Stimulated activated CD4-positive, alpha-beta T cell treated with anti-CD3 and anti-CD28 coated beads, Interleukin-12 subunit alpha, Interleukin-12 subunit beta, amount 100 ng/mL, for 24 hours (primary cell): ENCODE data around the gene ST7.
A peak's percentile ranks its signal among the peaks of the same experiment; 100 is the strongest.
"Not testable (repeated sequence)": the region's sequence is repeated elsewhere in the genome, so short reads cannot be mapped to it uniquely, and the experiment has no call there.

ENCODE experiments used
- DNase-seq, 2 experiments: peaks; one replicate each; pipeline ENCODE4 v3.0.0-alpha.2; 2020; ENCODE audit warnings: low read depth in 2 of 2

ST7 gene

DNA sequence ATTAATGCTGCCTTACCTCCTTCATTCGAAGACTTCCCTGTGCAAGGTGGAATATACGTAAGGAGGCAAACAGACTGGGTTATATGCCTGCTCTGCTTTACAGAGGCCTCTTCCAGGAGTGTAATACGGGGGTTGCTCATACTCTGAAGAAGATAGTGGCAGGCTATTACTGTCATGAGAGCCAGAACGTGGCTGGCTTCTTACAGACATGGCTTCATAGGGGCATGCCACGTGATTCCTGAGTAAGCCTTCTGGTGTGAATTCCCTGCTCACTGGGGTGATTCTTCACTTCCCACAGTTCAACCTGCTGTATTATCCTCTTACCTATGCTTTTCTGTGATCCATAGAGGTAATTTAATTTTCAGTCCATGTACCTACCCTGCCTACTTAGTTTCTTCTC lies 141.8 kb downstream of the ST7 start:
- no peak for DNase-seq

DNA sequence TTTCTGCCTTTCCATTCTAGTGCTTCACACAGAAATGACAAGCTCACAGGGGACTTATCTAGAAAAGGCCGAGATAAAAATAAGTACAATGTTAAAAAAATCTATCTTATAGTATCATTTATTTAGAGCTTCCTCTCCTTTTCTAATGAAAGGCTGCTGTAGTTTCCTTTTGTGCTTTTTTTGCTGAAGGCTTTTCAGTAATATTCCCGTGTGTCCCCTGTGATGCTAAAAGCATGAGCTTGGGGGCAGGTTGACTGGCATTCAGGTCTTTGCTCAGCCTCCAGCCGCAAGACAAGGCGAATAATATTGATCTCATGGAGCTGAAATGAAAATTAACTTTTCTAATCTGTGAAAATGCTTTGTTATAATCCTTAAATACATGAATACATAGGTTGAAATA lies 143.0 kb downstream of the ST7 start:
- DNase-seq = no peak

DNA sequence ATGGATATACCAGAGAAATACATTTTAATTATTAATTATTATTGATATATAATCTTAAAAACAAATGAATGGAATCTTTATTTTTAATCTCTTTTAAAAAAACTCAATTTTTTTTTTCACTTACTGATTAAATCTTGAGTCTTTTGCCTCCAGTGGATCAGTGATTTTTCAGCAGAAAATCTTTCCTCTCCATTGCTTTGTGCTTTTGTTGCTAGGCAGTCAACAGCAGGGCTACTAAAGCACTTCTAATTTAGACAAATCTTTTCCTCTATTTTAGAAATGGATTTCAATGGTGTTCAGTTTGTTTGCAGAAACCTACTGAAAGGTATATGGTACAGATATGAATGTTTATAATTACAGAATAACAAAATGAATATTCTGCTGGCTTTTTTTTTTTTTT lies 143.6 kb downstream of the ST7 start:
- DNase-seq = no peak

DNA sequence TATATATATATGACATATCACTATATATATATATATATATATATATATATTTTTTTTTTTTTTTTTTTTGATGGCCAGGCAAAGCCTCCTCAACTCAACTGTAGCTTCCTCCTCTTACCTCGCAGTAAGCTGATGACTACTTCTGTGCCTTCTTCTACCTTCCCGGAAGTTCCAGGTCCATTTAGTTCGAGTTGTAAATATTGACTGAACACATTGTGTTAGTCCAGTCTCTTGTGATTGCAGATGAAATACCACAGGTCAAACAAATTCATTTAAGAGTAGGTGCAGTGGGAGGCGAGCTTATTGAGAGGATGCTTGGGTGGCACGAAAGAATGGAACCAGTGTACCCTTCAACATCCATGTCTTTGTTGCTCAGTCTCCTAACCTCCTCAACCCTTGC lies 144.6 kb downstream of the ST7 start:
- DNase-seq = no peak

DNA sequence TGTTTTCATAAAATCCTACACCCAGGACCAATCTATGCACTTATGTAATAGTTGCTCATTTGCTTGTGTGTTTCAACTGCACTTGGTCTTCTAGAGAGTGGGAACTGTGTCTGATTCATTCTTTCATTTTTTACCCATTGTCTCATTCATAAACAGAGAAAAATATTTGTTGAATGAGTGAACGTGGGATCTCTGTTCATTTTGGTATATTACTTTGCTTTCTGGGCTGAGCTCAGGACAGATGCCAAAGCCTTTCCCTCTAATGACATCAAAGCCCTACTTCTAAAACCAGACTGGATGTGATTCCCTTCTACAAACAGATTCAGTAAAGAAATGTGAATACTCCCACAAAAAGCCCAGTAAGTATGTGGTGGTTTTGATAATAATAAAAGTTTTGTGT lies 145.2 kb downstream of the ST7 start:
- no peak for DNase-seq

DNA sequence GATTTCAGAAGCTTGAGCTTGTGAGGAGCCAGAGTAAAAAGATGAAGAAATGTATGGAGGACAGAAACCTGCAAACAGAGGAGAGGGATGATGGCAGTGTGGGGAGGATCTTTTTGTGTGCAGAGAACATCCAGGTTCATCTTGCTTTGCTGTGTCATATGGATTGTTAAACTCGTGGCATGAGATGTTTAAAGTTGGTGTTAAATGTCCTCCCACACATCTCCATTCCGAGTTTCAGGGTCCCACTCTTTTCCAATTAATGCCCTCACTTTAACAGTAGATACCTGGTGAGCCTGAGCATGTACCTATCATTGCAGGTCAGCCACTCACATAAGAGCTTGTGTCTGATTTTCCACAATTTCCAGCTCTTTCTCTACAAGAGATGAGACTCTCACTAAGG lies 147.7 kb downstream of the ST7 start:
- no peak for DNase-seq

DNA sequence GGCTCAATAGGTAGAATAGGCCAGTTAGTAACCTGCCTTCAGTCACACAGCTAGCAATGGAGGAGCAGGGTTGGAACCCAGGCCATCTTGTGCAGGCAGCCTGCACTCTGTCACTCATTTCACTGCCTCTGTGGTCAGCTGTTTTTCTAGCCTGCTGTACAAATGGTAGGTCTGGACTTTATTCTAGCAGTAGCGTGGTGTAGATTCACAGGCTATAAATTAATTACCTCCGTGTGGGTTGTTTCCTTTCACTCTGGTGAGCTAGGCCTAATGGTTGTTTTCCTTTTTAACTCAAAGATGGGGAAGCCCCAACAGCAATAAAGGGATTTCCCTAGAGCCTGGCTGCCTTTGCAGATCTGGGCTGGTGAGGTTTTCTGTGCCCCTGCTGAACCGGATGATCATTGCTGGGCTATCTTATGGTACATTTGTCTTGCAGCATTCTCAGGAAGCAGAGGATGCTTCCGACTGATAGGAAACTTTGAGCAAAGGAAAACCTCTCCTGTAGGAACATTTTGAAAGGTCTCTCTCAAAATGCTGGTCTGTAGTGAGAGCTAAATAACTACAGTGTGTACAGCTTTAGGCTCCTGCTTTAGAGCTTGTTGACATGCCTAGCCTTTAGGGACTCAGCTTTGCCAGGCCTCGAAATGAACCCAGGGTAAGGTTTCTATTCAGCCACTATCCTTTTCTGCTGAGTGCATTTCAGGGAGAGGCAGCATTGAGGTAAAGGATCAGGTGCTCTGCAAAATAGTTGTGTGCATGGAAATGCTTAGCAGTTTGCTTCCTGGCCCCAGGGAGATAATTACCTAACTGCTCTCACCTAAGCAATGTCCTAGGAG lies 157.4 kb downstream of the ST7 start:
- DNase-seq = peak; percentile 35 to 39

DNA sequence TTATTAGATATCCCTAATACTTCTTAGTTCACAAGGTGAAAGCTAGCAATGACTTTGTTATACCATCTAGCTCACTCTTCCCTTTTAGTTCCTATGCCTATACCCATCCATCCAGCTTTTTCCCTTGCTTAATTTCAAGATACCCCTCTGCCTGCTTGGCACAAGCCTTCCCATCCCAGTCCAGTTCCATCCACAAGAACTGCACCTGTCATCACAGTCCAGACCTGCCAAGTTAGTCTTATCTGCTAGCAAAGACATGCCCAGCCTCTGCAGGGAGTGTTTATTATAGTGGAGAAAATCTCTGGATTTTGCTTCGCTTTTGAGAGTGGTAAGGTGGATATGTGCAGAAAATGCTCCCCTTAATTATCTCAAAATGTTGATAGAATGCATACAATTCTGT lies 158.2 kb downstream of the ST7 start:
- DNase-seq = no peak

DNA sequence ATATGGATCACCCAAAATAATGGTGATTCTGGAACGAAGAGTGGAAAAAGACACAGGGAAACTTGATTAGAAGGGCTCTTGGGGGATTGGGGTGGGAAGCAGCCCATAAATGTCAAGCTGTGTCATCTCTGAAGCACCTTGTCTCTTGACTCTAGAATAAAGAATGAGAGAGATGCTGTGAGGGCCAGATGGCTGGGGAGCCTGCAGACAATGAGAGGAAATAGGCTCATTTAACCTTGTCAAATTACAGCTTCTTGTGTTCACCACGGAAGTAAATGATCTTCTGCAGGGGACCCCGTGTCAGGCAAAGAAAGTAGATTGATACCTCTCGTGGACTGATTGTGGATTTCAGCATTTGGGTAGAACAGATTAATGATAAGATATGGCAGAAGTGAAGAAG lies 159.3 kb downstream of the ST7 start:
- DNase-seq = no peak

DNA sequence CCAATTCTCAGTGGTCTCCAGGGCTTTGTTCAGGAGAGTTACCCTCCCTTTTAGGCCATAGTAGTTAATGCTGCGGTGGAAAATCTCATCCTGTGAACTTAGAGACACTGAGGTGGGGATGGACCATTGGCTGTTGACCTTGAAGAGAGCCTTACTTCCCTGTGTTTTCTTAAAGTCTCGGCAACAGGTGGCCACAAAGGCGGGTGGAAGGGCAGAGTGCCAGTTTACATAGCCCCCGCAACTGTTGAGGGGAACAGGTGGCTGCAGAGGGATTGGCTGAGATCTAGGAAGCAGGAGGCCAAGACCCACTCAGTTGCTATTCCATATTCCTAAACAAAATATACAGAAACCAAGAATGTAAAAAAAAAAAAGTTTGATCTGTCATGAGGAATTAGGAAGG lies 160.6 kb downstream of the ST7 start:
- no peak for DNase-seq

DNA sequence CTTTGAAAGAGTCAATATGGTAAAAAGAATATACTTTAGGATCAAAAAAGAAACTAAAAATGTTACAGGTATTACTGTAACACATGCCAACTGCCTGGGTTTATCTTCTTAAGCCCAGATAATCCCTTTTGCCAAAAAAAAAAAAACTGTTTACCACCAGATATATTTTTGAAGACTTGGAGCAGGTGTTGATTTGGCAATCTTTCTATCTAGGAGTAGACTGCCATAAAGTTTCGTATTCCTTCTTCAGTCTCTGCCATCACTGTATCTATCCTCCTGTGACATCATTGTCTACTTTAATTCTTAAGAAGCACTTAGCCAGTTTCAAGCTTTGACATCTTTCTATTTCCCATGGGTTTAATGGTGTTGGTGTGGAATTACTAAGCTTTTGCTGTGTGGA lies 161.0 kb downstream of the ST7 start:
- no peak for DNase-seq

DNA sequence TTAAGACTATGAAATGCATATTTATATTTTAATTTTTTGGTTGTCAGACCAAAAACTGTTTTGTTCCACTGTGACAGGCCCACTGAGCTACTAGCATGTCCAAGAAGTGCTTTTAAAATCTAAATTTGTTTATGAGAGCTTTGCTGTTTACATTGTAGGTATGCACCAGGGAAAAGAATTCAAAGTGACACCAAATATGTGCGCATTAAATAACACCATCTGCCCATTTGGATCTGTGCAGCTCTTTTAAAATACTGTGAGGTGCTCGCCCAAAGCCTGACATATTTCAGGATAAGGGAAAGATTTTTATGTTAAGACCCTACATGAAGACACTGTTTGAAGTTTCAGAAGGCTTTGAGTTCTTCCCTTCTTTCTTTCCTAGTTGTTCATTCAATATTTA lies 162.9 kb downstream of the ST7 start:
- no peak for DNase-seq

DNA sequence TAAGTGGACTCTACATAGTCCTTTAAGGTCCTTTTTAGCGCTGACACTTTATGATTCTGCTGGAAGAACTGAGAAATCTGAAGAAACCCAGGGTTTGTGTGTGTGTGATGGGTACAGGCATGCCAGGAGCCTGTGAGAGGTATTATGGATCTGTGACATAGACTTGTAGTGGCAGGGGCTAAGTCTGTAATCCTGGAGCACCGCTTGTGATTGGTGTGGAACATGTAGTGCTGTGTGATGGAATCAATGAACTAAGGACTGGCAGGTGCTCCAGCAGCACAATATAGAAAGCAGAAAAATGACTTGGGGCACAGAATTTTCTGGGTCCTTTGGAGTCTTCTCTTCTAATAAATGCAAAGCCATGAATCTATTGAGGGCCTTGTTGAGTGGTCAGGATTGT lies 163.9 kb downstream of the ST7 start:
- DNase-seq = no peak

DNA sequence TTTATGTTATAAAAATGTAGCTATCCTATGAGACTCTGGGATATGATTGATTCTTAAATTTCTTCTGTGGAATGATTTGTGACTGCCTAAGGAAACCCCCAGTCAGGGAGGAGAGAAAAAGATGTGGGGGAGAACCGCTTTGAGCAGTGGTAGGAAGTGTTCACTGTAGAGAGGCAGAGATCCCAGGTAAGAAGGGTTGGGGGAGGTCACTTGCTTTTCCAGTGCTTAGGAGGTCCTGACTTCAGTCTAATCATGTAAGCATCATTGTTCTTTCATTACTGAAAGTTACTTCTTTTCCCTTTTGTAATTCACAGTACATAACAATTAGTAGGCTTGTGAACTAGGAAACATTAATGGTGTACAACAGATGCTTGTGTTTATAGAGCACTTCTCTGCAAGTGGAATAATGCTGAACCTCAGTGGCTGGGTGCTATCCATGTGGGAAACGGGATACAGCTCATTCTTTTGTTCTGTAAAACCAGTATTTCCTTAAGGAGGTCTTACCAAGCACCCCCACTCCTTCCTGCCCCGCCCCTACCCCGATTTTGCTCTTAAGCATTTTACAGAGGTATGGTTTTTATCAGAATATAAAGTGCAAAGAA lies 165.4 kb downstream of the ST7 start:
- DNase-seq = no peak

DNA sequence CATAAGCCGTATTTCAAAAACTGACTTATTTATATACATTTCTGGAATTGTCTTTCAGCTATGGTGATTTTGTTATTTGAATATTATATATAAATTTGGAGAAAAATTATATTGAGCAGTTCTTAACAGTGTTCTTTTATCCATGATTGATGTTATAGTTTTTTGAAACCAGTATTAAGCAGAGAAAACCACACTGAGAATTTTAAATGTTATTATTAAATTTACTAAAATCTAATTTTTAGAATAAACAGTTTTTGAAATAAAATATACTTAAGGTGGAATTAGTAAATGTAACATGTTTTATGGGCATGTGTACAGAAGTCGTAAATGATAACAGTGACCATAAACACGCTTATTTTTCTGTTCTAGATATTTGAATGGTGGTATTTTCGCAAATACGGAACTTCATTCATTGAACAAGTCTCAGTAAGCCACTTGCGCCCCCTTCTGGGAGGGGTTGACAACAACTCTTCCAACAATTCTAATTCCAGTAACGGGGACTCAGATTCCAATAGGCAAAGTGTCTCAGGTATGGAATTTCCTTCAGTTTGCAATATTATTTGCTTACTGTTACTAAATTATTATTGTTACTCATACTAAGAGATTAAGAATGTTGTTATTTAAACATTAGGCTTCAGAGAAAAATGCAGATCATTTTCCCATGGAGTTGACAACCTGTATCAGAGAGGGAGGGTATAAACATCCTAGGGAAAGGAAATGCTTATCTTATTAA lies 166.1 kb downstream of the ST7 start:
- DNase-seq = peak; percentile 57 to 78

DNA sequence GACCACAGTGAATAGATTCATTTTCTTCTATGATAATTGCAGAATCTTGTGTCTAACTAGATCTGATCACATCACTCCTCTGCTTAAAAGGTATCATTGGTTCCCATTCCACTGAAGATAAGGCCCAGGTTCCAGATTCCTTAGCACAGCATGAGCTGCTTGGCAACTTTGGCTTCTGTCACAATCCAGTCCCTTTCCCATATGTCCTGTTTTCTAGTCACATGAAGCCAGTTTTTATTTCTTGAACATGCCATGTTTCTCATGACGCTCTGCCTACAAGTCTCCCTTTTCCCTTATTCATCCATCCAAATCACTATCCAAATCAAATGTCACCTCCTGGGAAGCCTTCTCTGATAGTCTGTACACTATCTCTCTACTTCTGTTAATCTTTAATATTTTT lies 167.0 kb downstream of the ST7 start:
- not testable (repeated sequence) for DNase-seq

DNA sequence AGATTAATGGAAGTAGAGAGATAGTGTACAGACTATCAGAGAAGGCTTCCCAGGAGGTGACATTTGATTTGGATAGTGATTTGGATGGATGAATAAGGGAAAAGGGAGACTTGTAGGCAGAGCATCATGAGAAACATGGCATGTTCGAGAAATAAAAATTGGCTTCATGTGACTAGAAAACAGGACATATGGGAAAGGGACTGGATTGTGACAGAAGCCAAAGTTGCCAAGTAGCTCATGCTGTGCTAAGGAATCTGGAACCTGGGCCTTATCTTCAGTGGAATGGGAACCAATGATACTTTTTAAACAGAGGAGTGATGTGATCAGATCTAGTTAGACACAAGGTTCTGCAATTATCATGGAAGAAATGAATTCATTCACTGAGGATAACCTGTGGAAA lies 168.7 kb downstream of the ST7 start:
- not testable (repeated sequence) for DNase-seq

DNA sequence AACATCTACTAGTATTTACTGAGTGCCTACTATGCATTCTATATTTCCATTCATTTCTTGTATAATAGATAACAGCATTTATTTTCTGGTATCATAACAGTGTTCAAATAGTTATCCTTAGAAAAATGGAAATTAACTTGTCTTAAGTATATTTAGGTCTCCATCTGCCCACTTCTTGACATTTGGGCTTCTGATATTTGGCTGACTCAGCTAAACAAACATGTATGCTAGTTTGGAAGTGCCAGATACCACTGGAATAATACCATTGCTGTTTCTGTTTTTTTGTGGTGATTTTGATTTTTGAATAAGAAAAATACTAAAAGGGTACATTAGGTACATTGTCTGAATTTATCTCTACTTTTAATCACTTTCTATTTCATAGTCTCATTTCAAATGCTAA lies 169.2 kb downstream of the ST7 start:
- no peak for DNase-seq

DNA sequence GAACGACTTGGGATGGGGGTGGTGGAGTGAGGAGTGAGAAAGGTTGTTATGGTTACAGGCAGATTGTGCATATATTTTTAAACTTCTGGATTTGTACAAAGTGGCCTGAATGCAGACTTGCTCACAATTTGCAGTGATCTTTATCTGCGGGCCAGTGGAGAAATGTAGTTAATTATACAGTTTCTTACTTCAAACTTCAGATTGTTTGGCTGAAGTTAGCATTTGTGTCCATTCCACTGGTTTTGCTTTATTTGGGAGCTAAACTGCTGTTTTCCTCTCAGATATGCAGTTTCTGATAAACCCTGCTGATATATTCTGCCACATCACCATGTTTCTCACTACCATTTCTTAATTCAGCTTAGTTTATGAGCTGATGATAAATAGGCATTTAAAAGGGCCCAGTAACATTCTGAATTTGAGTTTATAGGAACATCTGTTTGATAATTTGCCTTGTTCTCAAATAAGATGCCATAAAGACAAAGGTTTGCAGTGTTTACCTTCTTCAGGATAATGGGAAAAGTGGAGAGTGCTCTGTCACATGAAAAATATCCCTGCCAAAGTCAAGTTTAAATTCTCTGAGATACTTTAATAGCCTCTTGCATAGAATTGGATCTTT lies 170.1 kb downstream of the ST7 start:
- DNase-seq = no peak

DNA sequence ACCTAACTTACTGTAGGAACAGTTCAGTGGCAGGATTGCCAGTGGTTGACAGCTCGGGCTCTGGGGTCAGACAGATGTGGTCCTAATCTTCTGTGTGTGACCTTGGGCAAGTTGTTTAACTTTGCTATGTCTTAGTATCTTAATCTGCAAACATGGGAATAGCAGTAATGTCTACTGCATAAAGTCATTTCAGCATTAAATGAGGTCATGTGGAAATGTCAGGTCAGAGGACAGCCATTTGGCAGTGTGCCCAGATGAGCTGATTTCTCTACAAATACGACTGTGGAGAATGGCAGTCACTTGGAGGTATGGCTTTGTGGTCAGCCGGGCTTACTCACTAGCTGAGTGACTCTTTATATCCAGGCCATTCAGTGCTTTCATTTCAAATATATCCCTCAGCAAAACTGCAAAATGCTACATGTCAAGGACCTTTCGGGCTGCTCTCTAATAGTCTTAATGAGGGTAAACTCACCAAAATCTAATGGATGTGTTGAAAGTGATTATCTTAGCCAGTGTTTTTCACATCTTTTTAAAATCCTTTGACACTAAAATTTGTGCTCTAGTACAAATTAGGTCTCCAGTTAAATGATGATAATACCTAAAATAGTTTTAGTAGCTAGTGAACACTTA lies 171.4 kb downstream of the ST7 start:
- DNase-seq = peak in 1 of 2 experiments; percentile 61

DNA sequence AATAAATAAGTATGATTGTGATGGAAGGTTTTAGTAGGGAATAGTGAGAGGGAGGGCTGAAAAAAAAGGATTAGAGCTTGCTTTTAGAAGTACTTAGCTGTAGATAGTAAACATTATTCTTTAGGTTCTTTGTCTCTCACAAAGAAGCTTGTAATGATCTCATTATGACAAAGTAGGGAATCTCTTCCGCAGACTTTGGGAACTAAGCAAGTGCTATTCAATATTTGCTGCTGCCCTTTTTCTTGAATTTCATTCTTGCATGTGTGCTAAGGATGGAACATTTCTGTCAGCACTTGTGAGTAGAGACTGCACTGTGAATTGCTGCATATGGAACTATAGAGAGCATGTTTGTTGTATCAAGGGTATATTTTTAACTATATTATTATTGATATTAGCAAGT lies 173.4 kb downstream of the ST7 start:
- DNase-seq = no peak

DNA sequence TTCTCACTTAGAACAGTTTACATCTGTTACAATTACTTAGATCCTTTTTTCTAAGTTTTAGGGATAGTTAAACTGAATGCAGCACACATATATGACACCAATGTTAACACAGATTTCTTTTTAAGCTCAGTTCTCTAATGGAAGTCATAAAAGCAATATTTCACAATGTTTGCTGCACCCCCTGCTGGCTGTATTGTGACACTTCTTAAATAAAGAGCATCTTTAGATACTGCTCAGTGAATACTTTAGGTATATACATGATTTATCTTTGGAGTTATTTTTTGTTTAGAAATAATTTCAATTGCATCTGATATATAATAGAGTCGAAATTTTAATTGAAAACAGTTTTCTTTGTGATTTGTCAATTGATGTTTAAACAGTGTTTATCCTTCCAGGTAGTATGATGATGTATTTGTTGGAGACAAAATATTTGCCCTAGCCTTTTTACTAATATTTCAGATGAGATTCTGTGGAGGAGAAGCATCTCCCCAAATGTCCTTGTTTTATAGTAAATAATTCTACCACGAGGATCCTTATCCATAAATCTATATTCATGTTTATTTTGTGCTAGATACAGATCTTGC lies 174.4 kb downstream of the ST7 start:
- DNase-seq = peak in 1 of 2 experiments; percentile 26
